Fibroblast of lung (primary cell): ENCODE data around the gene PRKAG2. TPM values are rescaled to one million over a fixed set of nuclear protein-coding genes. Genes with fewer than 3 reads are reported as not detected.

Experiments
- DNase-seq, 2 donors: peaks; one replicate each; pipeline versions ENCODE4 v3.0.0 to v3.0.0-alpha.2; 2010; ENCODE audit warnings: low read depth in 2 of 2
- H2AFZ ChIP-seq: 2 replicates; pipeline ENCODE4 v1.5.1; 2012; ENCODE audit warnings: low read length, control low read depth, inconsistent platforms
- H3K27ac ChIP-seq: 2 replicates; pipeline ENCODE4 v1.5.1; 2011; ENCODE audit warnings: low read length, control low read depth; ENCODE audit not compliant: insufficient read depth
- H3K27me3 ChIP-seq: 2 replicates; pipeline ENCODE4 v1.5.1; 2011; ENCODE audit warnings: mild to moderate bottlenecking, low read length; ENCODE audit not compliant: control insufficient read depth, insufficient read depth
- H3K36me3 ChIP-seq: 2 replicates; pipeline ENCODE4 v1.5.1; 2011; ENCODE audit warnings: low read length; ENCODE audit not compliant: control insufficient read depth, insufficient read depth
- H3K4me1 ChIP-seq: 2 replicates; pipeline ENCODE4 v1.5.1; 2011; ENCODE audit warnings: low read length; ENCODE audit not compliant: control insufficient read depth, insufficient read depth; ENCODE audit errors: extremely low read depth
- H3K4me2 ChIP-seq: 2 replicates; pipeline ENCODE4 v1.5.1; 2011; ENCODE audit warnings: low read length, control low read depth; ENCODE audit not compliant: insufficient read depth; ENCODE audit errors: extremely low read depth
- H3K4me3 ChIP-seq, 4 experiments: fragments of 200-600 bp in 1 of 4; sonication (generic) in 1 of 4; replicated peaks in 1 of 4; 2 replicates each; pipeline ENCODE4 v1.5.1; 2011 to 2016; ENCODE audit warnings: low read length in 4 of 4, low read depth in 3 of 4, mild to moderate bottlenecking in 3 of 4, control low read depth in 2 of 4, inconsistent platforms in 1 of 4, mixed read lengths in 1 of 4; ENCODE audit not compliant: insufficient read depth in 1 of 4; ENCODE audit errors: control extremely low read depth in 1 of 4
- H3K79me2 ChIP-seq: 2 replicates; pipeline ENCODE4 v1.5.1; 2012; ENCODE audit warnings: mild to moderate bottlenecking, low read length, inconsistent platforms; ENCODE audit not compliant: control insufficient read depth, insufficient read depth
- H3K9ac ChIP-seq: 2 replicates; pipeline ENCODE4 v1.5.1; 2011; ENCODE audit warnings: mild to moderate bottlenecking, low read length, control low read depth; ENCODE audit not compliant: insufficient read depth
- H3K9me3 ChIP-seq: 2 replicates; pipeline ENCODE4 v1.5.1; 2012; ENCODE audit warnings: low read depth, low read length; ENCODE audit not compliant: control insufficient read depth, insufficient read depth
- H4K20me1 ChIP-seq: 2 replicates; pipeline ENCODE4 v1.5.1; 2011; ENCODE audit warnings: low read length; ENCODE audit not compliant: control insufficient read depth, insufficient read depth; ENCODE audit errors: extremely low read depth
- CTCF ChIP-seq, 2 donors: IDR thresholded peaks in 1 of 2; conservative IDR thresholded peaks in 1 of 2; 1 replicate in 1 of 2; 2 replicates in 1 of 2; pipeline ENCODE4 v1.5.1; 2011 to 2012; ENCODE audit warnings: low read length in 2 of 2, control low read depth in 1 of 2, inconsistent platforms in 1 of 2, low read depth in 1 of 2, mild to moderate bottlenecking in 1 of 2
- EZH2 ChIP-seq: IDR thresholded peaks from 2 replicates; pipeline ENCODE4 v1.5.1; 2012; ENCODE audit warnings: low read length, control low read depth, mild to moderate bottlenecking; ENCODE audit errors: missing control alignments
- polyA plus RNA-seq, 2 donors: library from polyadenylated mRNA; depleted of rRNA in 1 of 2; stranded (reverse) in 1 of 2; unstranded in 1 of 2; fragments of >200 nt; gene quantifications; 2 replicates each; pipeline ENCODE4 v1.2.1, GENCODE V29; 2011 to 2012; ENCODE audit warnings: missing spikeins in 1 of 2
- total RNA-seq: library from RNA; depleted of rRNA; stranded (reverse); fragments of >200 nt; gene quantifications from 2 replicates; pipeline ENCODE4 v1.2.1, GENCODE V29; 2014

Gene PRKAG2
- total and polyA plus RNA-seq, 2 donors (not counting 1 experiment from before 2014, with no cell fraction given): 11.9 to 56.7 TPM

GRCh38 chr7:151719897-151720242, 157.0 kb downstream of the PRKAG2 start:
- no peaks in the 10 kb centered on the region for H3K4me1 ChIP-seq
- no peaks in the 10 kb centered on the region for H3K36me3 ChIP-seq
- no peak overlapping the region for H3K4me2 ChIP-seq
- no peak for DNase-seq
- no peak overlapping the region for H3K27ac ChIP-seq
- TF ChIP-seq CTCF (conservative IDR thresholded peaks at IDR 0.05 in 1 of 2, IDR thresholded peaks at IDR 0.05 in 1 of 2; ENCODE audit: low read depth in 1 of 2, low read length in 2 of 2): no peak
- TF ChIP-seq EZH2: no peak
- H3K9ac ChIP-seq: no peak overlapping the region
- no peaks in the 10 kb centered on the region for H4K20me1 ChIP-seq
- no peaks in the 10 kb centered on the region for H3K79me2 ChIP-seq
- H3K4me3 ChIP-seq: no peak overlapping the region
- no peak overlapping the region for H2AFZ ChIP-seq
- no peaks in the 10 kb centered on the region for H3K9me3 ChIP-seq
- H3K27me3 ChIP-seq: no peaks in the 10 kb centered on the region

- Histone ChIP-seq H4K20me1 (no peaks in the 10 kb centered on the region), H2AFZ (no peak overlapping the region), H3K4me1 (no peaks in the 10 kb centered on the region), H3K27ac (no peak overlapping the region), H3K9ac (no peak overlapping the region), H3K9me3 (no peaks in the 10 kb centered on the region), H3K4me3 (no peak overlapping the region), H3K79me2 (no peaks in the 10 kb centered on the region), H3K4me2 (no peak overlapping the region), H3K36me3 (no peaks in the 10 kb centered on the region), H3K27me3 (no peaks in the 10 kb centered on the region)
- no peak for DNase-seq
- TF ChIP-seq EZH2: no peak
These were observed 157.7 kb downstream of the PRKAG2 start for GRCh38 chr7:151719031-151719896.

GRCh38 chr7:151717918-151718317, 159.0 kb downstream of the PRKAG2 start:
- Histone ChIP-seq H3K36me3 (no peaks in the 10 kb centered on the region), H3K9me3 (no peaks in the 10 kb centered on the region), H3K27me3 (no peaks in the 10 kb centered on the region), H4K20me1 (no peaks in the 10 kb centered on the region), H3K27ac (no peak overlapping the region), H3K4me2 (no peak overlapping the region), H3K4me3 (no peak overlapping the region), H3K79me2 (no peaks in the 10 kb centered on the region), H2AFZ (no peak overlapping the region), H3K4me1 (no peaks in the 10 kb centered on the region), H3K9ac (no peak overlapping the region)
- no peak for DNase-seq
- TF ChIP-seq CTCF (conservative IDR thresholded peaks at IDR 0.05 in 1 of 2, IDR thresholded peaks at IDR 0.05 in 1 of 2; ENCODE audit: low read depth in 1 of 2, low read length in 2 of 2): no peak
- no peak for TF ChIP-seq EZH2
